ENCODE data around the gene CTAG1B. TPM values are rescaled to one million over a fixed set of nuclear protein-coding genes. Genes with fewer than 3 reads are reported as not detected.
"Not testable (repeated sequence)": the region's sequence is repeated elsewhere in the genome, so short reads cannot be mapped to it uniquely, and the experiment has no call there.

CTAG1B gene
- not detected for polyA plus RNA-seq (2013, experiment 1 of 2; ENCODE audit: insufficient read length)
- polyA plus RNA-seq (2013, experiment 2 of 2; ENCODE audit: insufficient read length): not detected

GRCh38 chrX:154619182-154619581, at the start of gene CTAG1B:
CTAG1B (minus strand) TSS chrX:154619282; CDS start chrX:154619218, 64 bp downstream.
- not testable (repeated sequence) for DNase-seq

- DNase-seq: no peak
Observed at GRCh38 chrX:154661899-154662298, 42.8 kb upstream of the CTAG1B start.

GRCh38 chrX:154661170-154661569, 42.1 kb upstream of the CTAG1B start:
- no peak for DNase-seq

- no peak for DNase-seq
Observed at GRCh38 chrX:154660541-154660940, 41.5 kb upstream of the CTAG1B start.

- no peak for DNase-seq
Observed at GRCh38 chrX:154658957-154659356, 39.9 kb upstream of the CTAG1B start.

GRCh38 chrX:154658187-154658586, 39.1 kb upstream of the CTAG1B start:
- no peak for DNase-seq

- no peak for DNase-seq
Observed at GRCh38 chrX:154657226-154657805, 38.2 kb upstream of the CTAG1B start.

GRCh38 chrX:154655786-154656185, 36.7 kb upstream of the CTAG1B start:
- DNase-seq: no peak

- DNase-seq: no peak
Observed at GRCh38 chrX:154655346-154655745, 36.3 kb upstream of the CTAG1B start.

- no peak for DNase-seq
Observed at GRCh38 chrX:154654925-154655324, 35.8 kb upstream of the CTAG1B start.

- DNase-seq: no peak
Observed at GRCh38 chrX:154654372-154654771, 35.3 kb upstream of the CTAG1B start.

- not testable (repeated sequence) for DNase-seq
Observed at GRCh38 chrX:154653413-154653812, 34.3 kb upstream of the CTAG1B start, which contains the start of gene CTAG2. CTAG2 (minus strand) TSS chrX:154653579; CDS start chrX:154653515, 64 bp downstream.

GRCh38 chrX:154653048-154653401, 33.9 kb upstream of the CTAG1B start:
- no peak for DNase-seq

- no peak for DNase-seq
Observed at GRCh38 chrX:154652311-154653047, 33.4 kb upstream of the CTAG1B start.

GRCh38 chrX:154650221-154650510, 31.1 kb upstream of the CTAG1B start:
- DNase-seq: no peak

GRCh38 chrX:154649503-154650220, 30.6 kb upstream of the CTAG1B start:
- DNase-seq: no peak

- DNase-seq: no peak
Observed at GRCh38 chrX:154648931-154649330, 29.8 kb upstream of the CTAG1B start.

- not testable (repeated sequence) for DNase-seq
Observed at GRCh38 chrX:154645745-154646378, 26.8 kb upstream of the CTAG1B start.

- not testable (repeated sequence) for DNase-seq
Observed at GRCh38 chrX:154643708-154644107, 24.6 kb upstream of the CTAG1B start.

- DNase-seq: not testable (repeated sequence)
Observed at GRCh38 chrX:154641740-154642139, 22.7 kb upstream of the CTAG1B start.

GRCh38 chrX:154633661-154634060, 14.6 kb upstream of the CTAG1B start:
- not testable (repeated sequence) for DNase-seq

- not testable (repeated sequence) for DNase-seq
Observed at GRCh38 chrX:154630949-154631348, 11.9 kb upstream of the CTAG1B start.

GRCh38 chrX:154628960-154629359, 9.9 kb upstream of the CTAG1B start:
- DNase-seq: not testable (repeated sequence)

Data from fibroblast of skin of back (primary cell).